H1 (cell line): Measurements from ENCODE around the gene IDE. TPM values are rescaled to one million over a fixed set of nuclear protein-coding genes. Genes with fewer than 3 reads are reported as not detected.

Experiments used
- CHD2 ChIP-seq: IDR thresholded peaks from 2 replicates; pipeline ENCODE4 v1.6.1; 2012; ENCODE audit warnings: low read length, improper control_type of control experiment
- GABPA ChIP-seq: IDR thresholded peaks from 2 replicates; pipeline ENCODE4 v1.6.1; 2011; ENCODE audit warnings: mild to moderate bottlenecking, low read length, moderate library complexity, borderline replicate concordance; ENCODE audit not compliant: insufficient read depth
- KDM5A ChIP-seq: fragments of 200-600 bp; IDR thresholded peaks from 2 replicates; pipeline ENCODE4 v1.7.1; 2012; ENCODE audit warnings: mild to moderate bottlenecking, low read length, inconsistent platforms, mixed read lengths
- NRF1 ChIP-seq: IDR thresholded peaks from 2 replicates; pipeline ENCODE4 v1.6.1; 2011; ENCODE audit warnings: mild to moderate bottlenecking, low read depth, low read length, improper control_type of control experiment
- RFX5 ChIP-seq: IDR thresholded peaks from 2 replicates; pipeline ENCODE4 v1.6.1; 2011; ENCODE audit warnings: low read depth, low read length, improper control_type of control experiment, borderline replicate concordance
- SP2 ChIP-seq: IDR thresholded peaks from 2 replicates; pipeline ENCODE4 v1.6.1; 2012; ENCODE audit warnings: mild to moderate bottlenecking, low read length, inconsistent platforms
- SP4 ChIP-seq: IDR thresholded peaks from 2 replicates; pipeline ENCODE4 v1.6.1; 2012; ENCODE audit warnings: low read length, inconsistent platforms
- TCF12 ChIP-seq: IDR thresholded peaks from 2 replicates; pipeline ENCODE4 v1.6.1; 2011; ENCODE audit warnings: low read depth, mild to moderate bottlenecking, low read length
- TEAD4 ChIP-seq: IDR thresholded peaks from 2 replicates; pipeline ENCODE4 v1.6.1; 2012; ENCODE audit warnings: low read depth, low read length, inconsistent platforms, mixed read lengths
- polyA plus RNA-seq, 7 experiments: library from polyadenylated mRNA; depleted of rRNA in 3 of 7; stranded (reverse) in 5 of 7; unstranded in 2 of 7; fragments of >200 nt in 5 of 7; fragments of 200-250 nt in 2 of 7; gene quantifications; 1 replicate in 5 of 7; 2 replicates in 1 of 7; 4 replicates in 1 of 7; pipeline versions ENCODE4 v1.2.1 to v1.2.3, GENCODE V29; 2011 to 2013; ENCODE audit warnings: missing spikeins in 2 of 7, mixed read lengths in 2 of 7
- total RNA-seq: library from RNA; stranded (reverse); fragmentation: NEBNext Ultra II Directional; extraction: Animal tissue kit (Norgen Biotek cat#: 25700); gene quantifications from 2 replicates; pipeline ENCODE4 v1.2.1, GENCODE V29; 2021
- TF ChIP-seq, protein P1 (sequence below): fragments of 300-600 bp; sonication (generic); IDR thresholded peaks from 2 replicates; pipeline ENCODE4 v1.7.1; 2012; ENCODE audit warnings: low read length, moderate library complexity, mild to moderate bottlenecking, inconsistent platforms; ENCODE audit not compliant: insufficient replicate concordance

The IDE gene
- total and polyA plus RNA-seq, 2 of the 8 experiments (the other 6 are each of a cell fraction or from before 2014, with no cell fraction given) = 12.7 to 52.7 TPM

GRCh38 chr10:92595505-92595904 is 21.6 kb upstream of the IDE start (continued):
- TF ChIP-seq SP2 (no peak), GABPA (no peak), TCF12 (no peak), KDM5A (no peak), SP4 (no peak), NRF1 (no peak), CHD2 (no peak), RFX5 (no peak), TEAD4 (no peak)
- TF ChIP-seq, protein P1, sequence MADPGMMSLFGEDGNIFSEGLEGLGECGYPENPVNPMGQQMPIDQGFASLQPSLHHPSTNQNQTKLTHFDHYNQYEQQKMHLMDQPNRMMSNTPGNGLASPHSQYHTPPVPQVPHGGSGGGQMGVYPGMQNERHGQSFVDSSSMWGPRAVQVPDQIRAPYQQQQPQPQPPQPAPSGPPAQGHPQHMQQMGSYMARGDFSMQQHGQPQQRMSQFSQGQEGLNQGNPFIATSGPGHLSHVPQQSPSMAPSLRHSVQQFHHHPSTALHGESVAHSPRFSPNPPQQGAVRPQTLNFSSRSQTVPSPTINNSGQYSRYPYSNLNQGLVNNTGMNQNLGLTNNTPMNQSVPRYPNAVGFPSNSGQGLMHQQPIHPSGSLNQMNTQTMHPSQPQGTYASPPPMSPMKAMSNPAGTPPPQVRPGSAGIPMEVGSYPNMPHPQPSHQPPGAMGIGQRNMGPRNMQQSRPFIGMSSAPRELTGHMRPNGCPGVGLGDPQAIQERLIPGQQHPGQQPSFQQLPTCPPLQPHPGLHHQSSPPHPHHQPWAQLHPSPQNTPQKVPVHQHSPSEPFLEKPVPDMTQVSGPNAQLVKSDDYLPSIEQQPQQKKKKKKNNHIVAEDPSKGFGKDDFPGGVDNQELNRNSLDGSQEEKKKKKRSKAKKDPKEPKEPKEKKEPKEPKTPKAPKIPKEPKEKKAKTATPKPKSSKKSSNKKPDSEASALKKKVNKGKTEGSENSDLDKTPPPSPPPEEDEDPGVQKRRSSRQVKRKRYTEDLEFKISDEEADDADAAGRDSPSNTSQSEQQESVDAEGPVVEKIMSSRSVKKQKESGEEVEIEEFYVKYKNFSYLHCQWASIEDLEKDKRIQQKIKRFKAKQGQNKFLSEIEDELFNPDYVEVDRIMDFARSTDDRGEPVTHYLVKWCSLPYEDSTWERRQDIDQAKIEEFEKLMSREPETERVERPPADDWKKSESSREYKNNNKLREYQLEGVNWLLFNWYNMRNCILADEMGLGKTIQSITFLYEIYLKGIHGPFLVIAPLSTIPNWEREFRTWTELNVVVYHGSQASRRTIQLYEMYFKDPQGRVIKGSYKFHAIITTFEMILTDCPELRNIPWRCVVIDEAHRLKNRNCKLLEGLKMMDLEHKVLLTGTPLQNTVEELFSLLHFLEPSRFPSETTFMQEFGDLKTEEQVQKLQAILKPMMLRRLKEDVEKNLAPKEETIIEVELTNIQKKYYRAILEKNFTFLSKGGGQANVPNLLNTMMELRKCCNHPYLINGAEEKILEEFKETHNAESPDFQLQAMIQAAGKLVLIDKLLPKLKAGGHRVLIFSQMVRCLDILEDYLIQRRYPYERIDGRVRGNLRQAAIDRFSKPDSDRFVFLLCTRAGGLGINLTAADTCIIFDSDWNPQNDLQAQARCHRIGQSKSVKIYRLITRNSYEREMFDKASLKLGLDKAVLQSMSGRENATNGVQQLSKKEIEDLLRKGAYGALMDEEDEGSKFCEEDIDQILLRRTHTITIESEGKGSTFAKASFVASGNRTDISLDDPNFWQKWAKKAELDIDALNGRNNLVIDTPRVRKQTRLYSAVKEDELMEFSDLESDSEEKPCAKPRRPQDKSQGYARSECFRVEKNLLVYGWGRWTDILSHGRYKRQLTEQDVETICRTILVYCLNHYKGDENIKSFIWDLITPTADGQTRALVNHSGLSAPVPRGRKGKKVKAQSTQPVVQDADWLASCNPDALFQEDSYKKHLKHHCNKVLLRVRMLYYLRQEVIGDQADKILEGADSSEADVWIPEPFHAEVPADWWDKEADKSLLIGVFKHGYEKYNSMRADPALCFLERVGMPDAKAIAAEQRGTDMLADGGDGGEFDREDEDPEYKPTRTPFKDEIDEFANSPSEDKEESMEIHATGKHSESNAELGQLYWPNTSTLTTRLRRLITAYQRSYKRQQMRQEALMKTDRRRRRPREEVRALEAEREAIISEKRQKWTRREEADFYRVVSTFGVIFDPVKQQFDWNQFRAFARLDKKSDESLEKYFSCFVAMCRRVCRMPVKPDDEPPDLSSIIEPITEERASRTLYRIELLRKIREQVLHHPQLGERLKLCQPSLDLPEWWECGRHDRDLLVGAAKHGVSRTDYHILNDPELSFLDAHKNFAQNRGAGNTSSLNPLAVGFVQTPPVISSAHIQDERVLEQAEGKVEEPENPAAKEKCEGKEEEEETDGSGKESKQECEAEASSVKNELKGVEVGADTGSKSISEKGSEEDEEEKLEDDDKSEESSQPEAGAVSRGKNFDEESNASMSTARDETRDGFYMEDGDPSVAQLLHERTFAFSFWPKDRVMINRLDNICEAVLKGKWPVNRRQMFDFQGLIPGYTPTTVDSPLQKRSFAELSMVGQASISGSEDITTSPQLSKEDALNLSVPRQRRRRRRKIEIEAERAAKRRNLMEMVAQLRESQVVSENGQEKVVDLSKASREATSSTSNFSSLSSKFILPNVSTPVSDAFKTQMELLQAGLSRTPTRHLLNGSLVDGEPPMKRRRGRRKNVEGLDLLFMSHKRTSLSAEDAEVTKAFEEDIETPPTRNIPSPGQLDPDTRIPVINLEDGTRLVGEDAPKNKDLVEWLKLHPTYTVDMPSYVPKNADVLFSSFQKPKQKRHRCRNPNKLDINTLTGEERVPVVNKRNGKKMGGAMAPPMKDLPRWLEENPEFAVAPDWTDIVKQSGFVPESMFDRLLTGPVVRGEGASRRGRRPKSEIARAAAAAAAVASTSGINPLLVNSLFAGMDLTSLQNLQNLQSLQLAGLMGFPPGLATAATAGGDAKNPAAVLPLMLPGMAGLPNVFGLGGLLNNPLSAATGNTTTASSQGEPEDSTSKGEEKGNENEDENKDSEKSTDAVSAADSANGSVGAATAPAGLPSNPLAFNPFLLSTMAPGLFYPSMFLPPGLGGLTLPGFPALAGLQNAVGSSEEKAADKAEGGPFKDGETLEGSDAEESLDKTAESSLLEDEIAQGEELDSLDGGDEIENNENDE = no peak
- TF ChIP-seq, all 59 proteins: peak for 0
